ENCODE measurements around the gene ERBB4. TPM values are rescaled to one million over a fixed set of nuclear protein-coding genes. Genes with fewer than 3 reads are reported as not detected.

Gene ERBB4
- total RNA-seq, 4 donors from 2014 or later: 0.09 to 0.67 TPM; not detected in 2

GRCh38 chr2:211331736-211332135 lies 1206.9 kb downstream of the ERBB4 start:
- H3K36me3 ChIP-seq: no peaks in the 10 kb centered on the region
- H3K27me3 ChIP-seq: no peaks in the 10 kb centered on the region
- TF ChIP-seq POLR2A (IDR thresholded peaks at IDR 0.05) (no peak), CTCF (IDR thresholded peaks at IDR 0.05) (no peak)
- H3K4me3 ChIP-seq: no peak overlapping the region
- no peaks in the 10 kb centered on the region for H3K4me1 ChIP-seq
- H3K9me3 ChIP-seq: no peaks in the 10 kb centered on the region
- DNase-seq: no peak
- no peak overlapping the region for H3K27ac ChIP-seq

- Histone ChIP-seq H3K4me1 (no peaks in the 10 kb centered on the region), H3K27ac (no peak overlapping the region), H3K9me3 (no peaks in the 10 kb centered on the region), H3K4me3 (no peak overlapping the region), H3K27me3 (no peaks in the 10 kb centered on the region), H3K36me3 (no peaks in the 10 kb centered on the region)
- no peak for TF ChIP-seq POLR2A (IDR thresholded peaks at IDR 0.05)
- TF ChIP-seq CTCF (IDR thresholded peaks at IDR 0.05): no peak
- DNase-seq: no peak
Measured at GRCh38 chr2:211329882-211330281, 1208.7 kb downstream of the ERBB4 start.

GRCh38 chr2:211329421-211329820 lies 1209.2 kb downstream of the ERBB4 start:
- no peaks in the 10 kb centered on the region for H3K27me3 ChIP-seq
- no peaks in the 10 kb centered on the region for H3K4me1 ChIP-seq
- no peak for DNase-seq
- TF ChIP-seq CTCF (IDR thresholded peaks at IDR 0.05): no peak
- TF ChIP-seq POLR2A (IDR thresholded peaks at IDR 0.05): no peak
- no peaks in the 10 kb centered on the region for H3K9me3 ChIP-seq
- H3K36me3 ChIP-seq: no peaks in the 10 kb centered on the region
- H3K4me3 ChIP-seq: no peak overlapping the region
- no peak overlapping the region for H3K27ac ChIP-seq

GRCh38 chr2:211328126-211328525 lies 1210.5 kb downstream of the ERBB4 start:
- TF ChIP-seq CTCF (IDR thresholded peaks at IDR 0.05) (no peak), POLR2A (IDR thresholded peaks at IDR 0.05) (no peak)
- H3K27ac ChIP-seq: no peak overlapping the region
- no peaks in the 10 kb centered on the region for H3K4me1 ChIP-seq
- no peak overlapping the region for H3K4me3 ChIP-seq
- H3K27me3 ChIP-seq: no peaks in the 10 kb centered on the region
- no peaks in the 10 kb centered on the region for H3K36me3 ChIP-seq
- no peak for DNase-seq
- H3K9me3 ChIP-seq: no peaks in the 10 kb centered on the region

Small RNA genes within 50 kb of the gene (small RNA-seq; reads per million reads assigned to genes)
- gene MIR548F2: 0 reads per million in 2 donors
- 0 reads per million in 2 donors for gene RNA5SP119

Measured in Peyer's patch (tissue), 4 donors.